HG02943 (cell line): Measurements from ENCODE around the gene CBR3.

Experiments used
- ATAC-seq: cut with Tn5 transposase; IDR thresholded peaks from one replicate; pipeline ENCODE4 v1.9.1; 2021; ENCODE audit warnings: mild to moderate bottlenecking, low read depth, moderate library complexity; ENCODE audit not compliant: unreplicated experiment

The CBR3 gene

GRCh38 chr21:36149788-36150711, 15.2 kb downstream of the CBR3 start:
- no peak for ATAC-seq

- peak; percentile 1 for ATAC-seq
Observed at GRCh38 chr21:36155603-36156338, 20.9 kb downstream of the CBR3 start.

GRCh38 chr21:36156339-36156814, 21.5 kb downstream of the CBR3 start:
- ATAC-seq = peak; percentile 89

GRCh38 chr21:36156815-36157670, 22.2 kb downstream of the CBR3 start, which contains the start of gene DOP1B:
Gene DOP1B, plus strand, starts transcription at chr21:36156824. Its CDS starts 7,910 bp downstream, at chr21:36164734.
- peak; percentile 13 for ATAC-seq

- ATAC-seq = no peak
Observed at GRCh38 chr21:36159356-36159921, 24.6 kb downstream of the CBR3 start.

- no peak for ATAC-seq
Observed at GRCh38 chr21:36160850-36161178, 25.9 kb downstream of the CBR3 start.

- ATAC-seq = no peak
Observed at GRCh38 chr21:36162631-36163030, 27.8 kb downstream of the CBR3 start.

GRCh38 chr21:36163750-36164741, 29.2 kb downstream of the CBR3 start:
- ATAC-seq = no peak

- ATAC-seq = no peak
Observed at GRCh38 chr21:36165356-36165755, 30.5 kb downstream of the CBR3 start.

GRCh38 chr21:36166705-36167104, 31.8 kb downstream of the CBR3 start:
- ATAC-seq = no peak

- no peak for ATAC-seq
Observed at GRCh38 chr21:36167541-36167940, 32.7 kb downstream of the CBR3 start.

- ATAC-seq = no peak
Observed at GRCh38 chr21:36169470-36170128, 34.7 kb downstream of the CBR3 start.

GRCh38 chr21:36170823-36171222, 35.9 kb downstream of the CBR3 start:
- ATAC-seq = no peak

- no peak for ATAC-seq
Observed at GRCh38 chr21:36171336-36171735, 36.5 kb downstream of the CBR3 start.

GRCh38 chr21:36171741-36172331, 37.0 kb downstream of the CBR3 start:
- no peak for ATAC-seq

- ATAC-seq = no peak
Observed at GRCh38 chr21:36174780-36175179, 39.9 kb downstream of the CBR3 start.

- no peak for ATAC-seq
Observed at GRCh38 chr21:36175771-36176565, 41.1 kb downstream of the CBR3 start.
